ENCODE results near the gene IGSF21. TPM values are rescaled to one million over a fixed set of nuclear protein-coding genes. Genes with fewer than 3 reads are reported as not detected.

The IGSF21 gene
- total and polyA plus RNA-seq, 2 of the 8 experiments (the other 6 are each of a cell fraction or from before 2014, with no cell fraction given), result 22.5 to 28.5 TPM

- TF ChIP-seq NRF1 (IDR thresholded peaks at IDR 0.05; ENCODE audit: low read depth, low read length) (no peak), FOSL1 (IDR thresholded peaks at IDR 0.05; ENCODE audit: insufficient read depth, low read depth, low read length) (no peak), CHD7 (IDR thresholded peaks at IDR 0.05; ENCODE audit: insufficient replicate concordance, low read length) (no peak), POLR2A (IDR thresholded peaks at IDR 0.05; ENCODE audit: control extremely low read depth in 1 of 2, low read depth in 2 of 2, low read length in 2 of 2) (no peak), SAP30 (IDR thresholded peaks at IDR 0.05; ENCODE audit: insufficient read depth, insufficient replicate concordance, low read length) (no peak), CREB1 (IDR thresholded peaks at IDR 0.05) (no peak)
Observed at GRCh38 chr1:18304151-18304869, 196.7 kb downstream of the IGSF21 start (continued).
